Stimulated activated naive CD8-positive, alpha-beta T cell treated with anti-CD3 and anti-CD28 coated beads, Interleukin-15, amount 100 ng/mL, for 72 hours (primary cell): Measurements from ENCODE around the gene HPX.

Source experiments
- ATAC-seq: fragments of 150-1000 bp; cut with Tn5 transposase; 2 replicates; pipeline ENCODE4 v1.10.0; 2021; ENCODE audit warnings: mild to moderate bottlenecking, moderate library complexity
- DNase-seq, 2 donors: peaks; one replicate each; pipeline ENCODE4 v3.0.0; 2021 to 2022
- H3K27ac Mint-ChIP-seq, 2 donors: one replicate each; pipeline ENCODE4 v1.8.0; 2022; ENCODE audit warnings: mild to moderate bottlenecking in 2 of 2, mixed read lengths in 2 of 2, moderate library complexity in 2 of 2
- H3K27me3 Mint-ChIP-seq: one replicate; pipeline ENCODE4 v1.8.0; 2022; ENCODE audit warnings: mixed read lengths
- H3K4me1 Mint-ChIP-seq: one replicate; pipeline ENCODE4 v1.8.0; 2022; ENCODE audit warnings: mild to moderate bottlenecking, mixed read lengths
- H3K4me3 Mint-ChIP-seq, 2 donors: one replicate each; pipeline ENCODE4 v1.8.0; 2022; ENCODE audit warnings: mild to moderate bottlenecking in 2 of 2, mixed read lengths in 2 of 2, moderate library complexity in 1 of 2
- H3K9me3 Mint-ChIP-seq, 2 donors: one replicate each; pipeline ENCODE4 v1.8.0; 2022; ENCODE audit warnings: mixed read lengths in 2 of 2

Gene HPX, protein sequence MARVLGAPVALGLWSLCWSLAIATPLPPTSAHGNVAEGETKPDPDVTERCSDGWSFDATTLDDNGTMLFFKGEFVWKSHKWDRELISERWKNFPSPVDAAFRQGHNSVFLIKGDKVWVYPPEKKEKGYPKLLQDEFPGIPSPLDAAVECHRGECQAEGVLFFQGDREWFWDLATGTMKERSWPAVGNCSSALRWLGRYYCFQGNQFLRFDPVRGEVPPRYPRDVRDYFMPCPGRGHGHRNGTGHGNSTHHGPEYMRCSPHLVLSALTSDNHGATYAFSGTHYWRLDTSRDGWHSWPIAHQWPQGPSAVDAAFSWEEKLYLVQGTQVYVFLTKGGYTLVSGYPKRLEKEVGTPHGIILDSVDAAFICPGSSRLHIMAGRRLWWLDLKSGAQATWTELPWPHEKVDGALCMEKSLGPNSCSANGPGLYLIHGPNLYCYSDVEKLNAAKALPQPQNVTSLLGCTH

DNA sequence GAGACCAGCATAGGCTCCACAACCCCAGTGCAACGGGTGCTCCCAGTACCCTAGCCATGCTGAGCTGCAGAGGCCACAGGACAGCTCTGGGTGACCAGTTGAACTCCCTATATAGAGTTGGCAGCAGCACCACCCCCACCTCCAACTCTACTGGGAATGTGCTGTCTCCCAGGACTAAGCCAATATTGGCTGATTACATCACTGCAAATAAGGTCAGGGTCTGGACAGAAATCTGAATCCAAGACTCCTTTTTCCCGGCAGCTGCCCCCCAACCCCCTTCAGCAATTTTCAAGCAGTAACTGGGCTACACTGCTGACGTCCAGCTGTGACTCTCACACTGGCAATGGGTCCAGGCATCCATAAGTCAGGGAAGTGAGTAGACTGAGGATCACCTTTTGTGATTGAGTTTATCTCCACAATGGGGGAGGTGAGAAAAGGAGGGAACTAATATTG is at the start of gene HPX:
Gene HPX, minus strand, starts transcription at position 82 of the 453 bp plus-strand sequence. Its CDS starts 24 bp downstream, at position 58.
- Mint-ChIP-seq H3K9me3 (no peaks in the 10 kb centered on the region), H3K4me3 (no peak within 1 kb of the TSS), H3K27me3 (no peaks in the 10 kb centered on the region), H3K4me1 (no peaks in the 10 kb centered on the region), H3K27ac (no peak within 1 kb of the TSS)
- ATAC-seq (no peak), DNase-seq (no peak)

DNA sequence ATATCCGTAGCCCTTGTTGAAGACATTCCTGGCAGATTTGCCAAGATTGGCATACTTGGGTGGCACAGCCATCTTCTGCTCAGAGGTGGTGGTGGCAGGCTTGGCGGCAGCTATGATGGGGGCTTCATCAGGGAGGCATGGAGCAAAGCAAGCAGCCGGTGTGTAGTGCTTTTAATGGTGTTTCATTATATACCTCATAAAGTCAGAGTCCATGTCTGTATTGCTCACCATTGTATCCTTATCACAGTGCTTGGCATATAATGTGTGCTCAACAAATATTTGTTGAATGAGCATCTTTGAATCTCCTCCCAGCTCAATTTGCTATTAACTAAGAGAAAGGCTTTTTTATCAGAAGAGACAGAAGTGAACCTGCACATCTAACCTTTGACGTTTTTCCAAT is 48.5 kb upstream of the HPX start:
- Mint-ChIP-seq H3K27ac (peak overlapping the region in 1 of 2 donors; percentile 40), H3K4me1 (peaks cover 5% of the 10 kb centered on the region), H3K27me3 (no peaks in the 10 kb centered on the region), H3K4me3 (no peak overlapping the region), H3K9me3 (no peaks in the 10 kb centered on the region)
- DNase-seq, result no peak
- ATAC-seq, result no peak

DNA sequence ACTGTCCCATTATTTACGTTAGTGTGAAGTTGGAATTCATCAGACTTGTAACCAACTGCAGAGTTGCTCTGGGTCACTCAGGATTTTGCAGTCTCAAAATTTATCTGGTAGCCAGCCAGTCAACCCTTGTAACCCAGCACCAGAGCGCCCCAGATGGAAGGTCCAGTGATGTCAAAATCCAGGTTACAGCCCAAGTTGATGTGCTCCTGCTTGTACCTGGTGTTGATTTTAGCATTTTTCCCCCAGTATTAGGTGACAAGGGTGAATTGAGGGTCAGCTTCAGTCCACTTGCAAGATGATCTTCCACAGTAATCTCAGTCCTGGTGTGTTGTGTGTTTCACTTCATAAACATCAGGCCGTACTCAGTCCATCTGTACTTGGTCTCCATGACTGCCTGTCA is 48.0 kb upstream of the HPX start:
- no peaks in the 10 kb centered on the region for H3K27me3 Mint-ChIP-seq
- no peak overlapping the region for H3K27ac Mint-ChIP-seq

DNA sequence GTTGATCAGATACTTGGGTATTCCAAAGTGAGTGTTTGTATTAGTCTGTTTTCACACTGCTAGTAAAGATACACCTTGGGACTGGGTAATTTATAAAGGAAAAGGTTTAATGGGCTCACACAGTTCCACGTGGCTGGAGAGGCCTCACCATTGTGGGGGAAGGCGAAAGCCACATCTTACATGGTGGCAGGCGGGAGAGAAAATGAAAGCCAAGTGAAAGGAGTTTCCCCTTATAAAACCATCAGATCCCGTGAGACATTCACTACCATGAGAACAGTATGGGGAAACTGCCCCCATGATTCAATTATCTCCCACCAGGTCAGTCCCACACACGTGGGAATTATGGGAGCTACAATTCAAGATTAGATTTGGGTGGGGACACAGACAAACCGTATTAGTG is 47.6 kb upstream of the HPX start:
- Mint-ChIP-seq H3K9me3 (no peaks in the 10 kb centered on the region), H3K27me3 (no peaks in the 10 kb centered on the region), H3K27ac (no peak overlapping the region), H3K4me1 (peaks cover 9% of the 10 kb centered on the region), H3K4me3 (no peak overlapping the region)
- no peak for ATAC-seq
- DNase-seq, result no peak

More for the DNA sequence above, 48.0 kb upstream of the HPX start:
- Mint-ChIP-seq H3K4me1 (peaks cover 5% of the 10 kb centered on the region), H3K9me3 (no peaks in the 10 kb centered on the region), H3K4me3 (no peak overlapping the region)
- DNase-seq (no peak), ATAC-seq (no peak)

DNA sequence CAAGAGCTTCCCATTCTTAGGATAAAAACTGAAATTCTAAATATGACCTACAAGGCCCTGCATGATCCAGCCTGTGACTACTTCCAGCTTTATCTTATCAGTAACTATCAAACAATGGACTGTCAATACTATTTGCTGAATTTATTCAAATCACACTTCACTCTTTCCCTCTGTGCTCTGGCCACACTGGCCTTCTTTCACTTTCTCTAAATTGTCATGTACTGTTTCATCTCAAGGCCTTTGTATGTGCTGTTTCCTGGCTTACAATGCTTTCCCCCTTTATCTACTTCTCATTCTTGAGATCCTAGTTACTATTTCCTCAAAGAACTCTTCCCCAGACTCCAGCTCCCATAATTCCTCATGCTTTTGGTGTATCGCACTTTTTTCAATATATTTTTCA is 46.2 kb upstream of the HPX start:
- Mint-ChIP-seq H3K27ac (no peak overlapping the region), H3K4me3 (no peak overlapping the region), H3K9me3 (no peaks in the 10 kb centered on the region), H3K27me3 (no peaks in the 10 kb centered on the region), H3K4me1 (peaks cover 20% of the 10 kb centered on the region)
- no peak for ATAC-seq
- no peak for DNase-seq

DNA sequence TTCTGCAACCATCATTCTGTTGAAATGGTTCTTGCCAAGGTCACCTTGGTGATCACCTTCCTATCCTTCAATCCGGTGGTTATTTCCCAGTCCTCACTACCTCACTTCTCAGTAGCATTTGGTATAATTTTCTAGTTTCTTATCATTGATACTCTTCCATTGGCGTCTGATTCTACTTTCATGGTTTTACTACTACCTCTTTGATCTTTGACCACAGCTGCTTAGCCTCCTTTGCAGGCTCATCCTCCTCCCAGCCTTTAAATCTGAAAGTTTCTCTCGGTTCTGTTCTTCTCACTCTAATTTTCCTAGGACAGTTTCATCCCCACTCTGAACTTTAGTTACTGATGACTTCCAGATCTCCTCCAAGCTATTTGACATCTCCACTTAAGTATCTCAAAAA is 45.5 kb upstream of the HPX start:
- Mint-ChIP-seq H3K27ac (no peak overlapping the region), H3K4me3 (no peak overlapping the region), H3K9me3 (no peaks in the 10 kb centered on the region), H3K27me3 (no peaks in the 10 kb centered on the region), H3K4me1 (peaks cover 20% of the 10 kb centered on the region)
- ATAC-seq (no peak), DNase-seq (no peak)

DNA sequence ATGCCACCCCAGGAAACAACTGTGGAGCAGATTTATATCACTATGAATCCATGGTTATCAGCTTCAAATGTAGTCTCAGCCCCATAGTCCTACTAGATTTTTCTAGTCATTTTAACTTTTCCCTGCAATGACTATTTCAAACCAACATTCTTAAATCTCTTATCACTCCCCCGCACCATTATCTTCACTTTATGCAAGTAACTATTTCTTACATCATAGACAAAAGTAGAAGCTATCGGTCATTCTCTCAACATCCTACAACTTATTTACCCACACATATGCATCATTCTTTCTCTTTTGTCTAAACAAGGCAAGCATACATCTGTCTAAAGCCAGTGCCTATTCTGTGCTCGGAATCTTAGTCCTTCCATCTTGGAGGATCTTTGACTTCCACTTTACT is 44.9 kb upstream of the HPX start:
- Mint-ChIP-seq H3K9me3 (no peaks in the 10 kb centered on the region), H3K27me3 (no peaks in the 10 kb centered on the region), H3K4me3 (no peak overlapping the region), H3K27ac (no peak overlapping the region), H3K4me1 (peaks cover 25% of the 10 kb centered on the region)
- DNase-seq (no peak), ATAC-seq (no peak)

DNA sequence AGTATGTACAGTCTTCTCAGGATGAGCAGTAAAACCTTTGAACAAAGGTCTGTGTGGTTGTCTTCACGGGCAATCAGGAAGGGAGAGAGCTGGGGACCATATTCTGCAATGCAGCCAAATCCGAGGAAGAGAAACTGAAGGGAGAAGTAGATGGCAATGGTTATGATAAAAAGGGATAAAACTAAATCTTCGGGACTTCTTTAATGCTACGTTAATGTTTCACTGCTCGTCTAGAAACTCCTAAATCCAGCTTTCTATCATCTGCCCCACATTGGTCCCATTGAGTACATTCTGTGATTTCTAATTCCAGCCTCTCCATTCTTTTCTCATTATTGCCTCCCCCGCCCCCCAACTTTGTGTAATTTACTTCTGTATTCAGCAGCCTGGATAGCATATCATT is 42.2 kb upstream of the HPX start:
- no peak overlapping the region for H3K27ac Mint-ChIP-seq
- DNase-seq (no peak), ATAC-seq (no peak)
- H3K9me3 Mint-ChIP-seq, result no peaks in the 10 kb centered on the region
- peaks cover 41% of the 10 kb centered on the region for H3K4me1 Mint-ChIP-seq
- H3K27me3 Mint-ChIP-seq, result no peaks in the 10 kb centered on the region
- peak overlapping the region; percentile 90 to 93 for H3K4me3 Mint-ChIP-seq

DNA sequence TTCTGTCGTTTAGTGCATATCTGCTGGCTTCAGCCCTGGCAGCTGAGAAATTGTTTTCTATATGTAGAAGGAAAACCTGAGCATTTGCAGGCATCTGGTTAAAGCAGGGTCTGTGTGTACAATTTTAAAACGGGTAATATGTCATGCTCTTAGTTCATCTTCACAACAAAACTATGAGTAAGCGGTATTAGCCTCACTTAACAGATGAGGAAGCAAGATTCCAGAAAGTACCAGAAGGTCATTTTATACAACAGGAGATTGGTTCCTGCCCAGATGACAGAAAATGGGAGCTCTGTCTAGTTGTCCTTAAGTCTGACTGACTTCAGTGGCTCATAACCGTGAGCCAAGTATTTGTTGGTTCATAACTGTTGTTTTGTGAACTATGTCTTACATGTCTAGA is 41.7 kb upstream of the HPX start:
- peaks cover 41% of the 10 kb centered on the region for H3K4me1 Mint-ChIP-seq
- no peaks in the 10 kb centered on the region for H3K9me3 Mint-ChIP-seq
- H3K27me3 Mint-ChIP-seq, result no peaks in the 10 kb centered on the region
- H3K4me3 Mint-ChIP-seq, result peak overlapping the region; percentile 90 to 93
- peak overlapping the region in 1 of 2 donors; percentile 62 for H3K27ac Mint-ChIP-seq
- no peak for DNase-seq
- no peak for ATAC-seq

DNA sequence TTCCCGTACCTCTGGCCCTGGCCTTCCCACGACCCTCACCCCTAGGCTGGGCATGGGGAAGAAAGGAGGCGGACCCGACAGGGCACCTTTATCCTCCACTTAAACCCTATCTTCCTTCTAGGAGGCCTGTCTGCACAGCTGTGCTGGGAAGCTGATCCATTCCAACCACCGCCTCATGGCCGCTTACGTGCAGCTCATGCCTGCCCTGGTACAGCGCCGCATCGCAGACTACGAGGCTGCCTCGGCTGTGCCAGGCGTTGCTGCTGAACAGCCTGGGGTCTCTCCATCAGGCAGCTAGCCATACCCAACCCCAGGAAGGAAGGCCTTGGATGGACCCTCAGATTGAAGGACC is 41.1 kb upstream of the HPX start:
- H3K4me3 Mint-ChIP-seq, result peak overlapping the region; percentile 90 to 93
- H3K27me3 Mint-ChIP-seq, result no peaks in the 10 kb centered on the region
- peak overlapping the region; percentile 74 to 98 for H3K27ac Mint-ChIP-seq
- H3K9me3 Mint-ChIP-seq, result no peaks in the 10 kb centered on the region
- ATAC-seq, result no peak
- peaks cover 41% of the 10 kb centered on the region for H3K4me1 Mint-ChIP-seq
- DNase-seq, result no peak

DNA sequence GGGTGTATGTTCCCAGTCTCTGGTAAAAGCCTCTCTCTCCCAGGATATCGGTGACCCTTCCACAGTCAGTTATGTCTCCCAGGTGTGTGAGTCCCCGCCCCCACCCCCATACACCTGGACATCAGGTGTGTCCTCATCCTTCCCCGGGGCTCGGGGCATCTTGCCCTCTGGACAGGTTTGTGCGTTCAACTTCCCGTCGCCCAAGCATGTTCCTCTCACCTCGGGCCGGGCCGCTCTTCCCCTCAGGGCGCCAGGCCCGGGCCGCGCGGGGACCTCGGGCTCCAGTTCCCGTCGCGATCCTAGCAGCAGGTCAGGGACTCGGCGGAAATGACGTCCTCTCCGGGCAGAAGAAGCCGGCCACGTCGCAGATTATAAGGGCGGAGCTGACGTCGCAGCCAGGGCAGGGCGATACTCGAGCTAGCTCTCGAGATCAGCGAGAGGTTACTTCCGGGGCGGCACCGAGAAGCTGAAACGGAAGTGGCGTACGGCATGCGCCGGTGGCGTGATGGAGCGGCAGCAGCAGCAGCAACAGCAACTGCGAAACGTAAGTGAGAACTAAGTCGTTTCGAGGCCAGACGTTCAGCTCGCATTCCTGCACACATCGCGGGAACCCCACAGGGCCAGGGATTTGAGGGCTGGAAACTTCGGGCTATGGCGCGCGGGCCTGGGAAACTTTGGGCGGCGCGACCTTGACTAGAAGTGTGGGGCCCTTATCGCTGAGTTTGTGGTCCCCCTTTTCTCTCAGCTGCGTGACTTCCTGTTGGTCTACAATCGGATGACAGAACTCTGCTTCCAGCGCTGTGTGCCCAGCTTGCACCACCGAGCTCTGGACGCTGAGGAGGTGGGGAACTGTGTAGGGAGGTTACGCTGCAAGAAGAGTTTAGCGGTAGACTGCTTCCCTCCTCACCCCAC is 40.5 kb upstream of the HPX start, which contains the start of the genes ARFIP2 and TIMM10B:
Gene ARFIP2, minus strand, starts transcription at position 320 of the 912 bp plus-strand sequence. CDS start 910 bp downstream, outside the sequence.
Gene TIMM10B, plus strand, starts transcription at position 490 of the 912 bp plus-strand sequence. Its CDS starts 16 bp downstream, at position 506.
- Mint-ChIP-seq H3K4me1 (peaks cover 41% of the 10 kb centered on the region), H3K27ac (peak within 1 kb of the TSS; percentile 97 to 98), H3K9me3 (no peaks in the 10 kb centered on the region), H3K27me3 (no peaks in the 10 kb centered on the region), H3K4me3 (peak within 1 kb of the TSS; percentile 90 to 93)
- ATAC-seq (peak; percentile 99), DNase-seq (peak; percentile 92 to 97)

DNA sequence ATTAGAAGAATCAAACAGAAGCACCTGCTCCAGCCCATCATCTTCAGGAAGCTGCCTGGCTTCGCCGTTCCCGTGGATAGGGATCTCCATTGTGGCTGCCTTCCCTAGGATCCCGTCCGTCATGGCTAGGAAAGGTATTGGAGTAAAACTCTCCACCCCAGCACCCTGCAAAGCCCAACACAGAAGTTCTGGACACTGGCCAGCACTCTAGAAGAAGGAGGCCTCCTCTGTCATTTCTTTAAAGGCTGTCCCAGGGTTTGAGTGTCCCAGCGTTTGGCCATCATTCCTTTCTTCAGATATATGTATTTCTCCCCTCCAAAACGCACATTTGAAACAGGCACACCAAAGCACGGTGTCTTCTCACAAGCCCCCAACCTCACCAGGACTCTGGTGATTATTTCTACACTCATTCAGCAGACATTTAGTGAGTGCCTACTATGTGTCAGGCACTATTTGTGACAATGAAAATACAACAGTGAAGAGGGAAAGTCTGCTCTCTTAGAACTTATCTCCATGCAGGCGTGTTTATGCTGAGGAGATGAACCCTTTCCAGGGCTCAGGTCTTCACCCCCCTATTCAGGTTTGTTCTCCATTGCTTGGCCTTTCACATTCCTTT is 39.6 kb upstream of the HPX start:
- no peak for DNase-seq
- Mint-ChIP-seq H3K9me3 (no peaks in the 10 kb centered on the region), H3K4me3 (peak overlapping the region; percentile 90 to 93), H3K27ac (peak overlapping the region; percentile 97 to 98), H3K27me3 (no peaks in the 10 kb centered on the region), H3K4me1 (peaks cover 41% of the 10 kb centered on the region)
- no peak for ATAC-seq

DNA sequence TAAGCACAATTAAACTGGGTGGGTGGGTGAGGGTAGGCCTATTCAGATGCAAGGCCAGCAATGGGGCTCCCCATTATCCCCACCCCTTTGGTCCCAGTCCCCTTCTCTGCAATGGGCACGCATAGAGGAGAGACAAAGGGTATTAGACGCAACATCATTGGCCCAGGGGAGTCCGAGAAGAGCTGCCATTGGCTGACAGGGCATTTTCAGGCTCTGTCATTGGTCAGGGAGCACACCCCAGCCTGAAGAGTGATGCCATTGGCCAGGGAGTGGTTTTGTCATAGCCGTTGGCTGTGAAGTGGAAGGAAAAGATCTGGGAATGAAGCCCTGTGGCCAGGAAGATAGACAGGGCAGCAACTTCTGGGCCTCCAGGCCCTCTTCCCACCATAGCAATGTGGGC is 35.8 kb upstream of the HPX start:
- H3K27me3 Mint-ChIP-seq, result no peaks in the 10 kb centered on the region
- no peak for DNase-seq
- no peak overlapping the region for H3K4me3 Mint-ChIP-seq
- H3K4me1 Mint-ChIP-seq, result peaks cover 47% of the 10 kb centered on the region
- H3K27ac Mint-ChIP-seq, result no peak overlapping the region
- no peaks in the 10 kb centered on the region for H3K9me3 Mint-ChIP-seq
- no peak for ATAC-seq

DNA sequence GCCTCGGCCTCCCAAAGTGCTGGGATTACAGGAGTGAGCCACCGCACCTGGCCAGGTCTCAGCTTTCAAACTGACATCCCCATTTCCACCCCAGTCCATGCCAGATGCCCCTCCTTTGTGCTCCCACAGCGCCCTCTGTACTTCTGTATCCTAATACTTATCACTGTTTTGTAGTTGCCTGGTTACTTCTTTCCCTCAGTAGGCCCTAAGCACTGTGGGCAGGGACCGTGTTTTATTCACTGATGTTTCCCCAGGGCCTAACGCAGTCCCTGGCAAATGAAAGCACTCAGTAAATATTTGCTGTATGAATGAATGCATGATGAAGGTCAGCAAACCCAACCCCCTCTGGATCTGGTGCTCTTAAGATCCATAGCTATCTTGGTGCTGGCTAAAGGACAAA is 35.1 kb upstream of the HPX start:
- peaks cover 44% of the 10 kb centered on the region for H3K4me1 Mint-ChIP-seq
- DNase-seq (no peak), ATAC-seq (no peak)
- H3K4me3 Mint-ChIP-seq, result no peak overlapping the region
- H3K27me3 Mint-ChIP-seq, result no peaks in the 10 kb centered on the region
- H3K9me3 Mint-ChIP-seq, result no peaks in the 10 kb centered on the region
- no peak overlapping the region for H3K27ac Mint-ChIP-seq

DNA sequence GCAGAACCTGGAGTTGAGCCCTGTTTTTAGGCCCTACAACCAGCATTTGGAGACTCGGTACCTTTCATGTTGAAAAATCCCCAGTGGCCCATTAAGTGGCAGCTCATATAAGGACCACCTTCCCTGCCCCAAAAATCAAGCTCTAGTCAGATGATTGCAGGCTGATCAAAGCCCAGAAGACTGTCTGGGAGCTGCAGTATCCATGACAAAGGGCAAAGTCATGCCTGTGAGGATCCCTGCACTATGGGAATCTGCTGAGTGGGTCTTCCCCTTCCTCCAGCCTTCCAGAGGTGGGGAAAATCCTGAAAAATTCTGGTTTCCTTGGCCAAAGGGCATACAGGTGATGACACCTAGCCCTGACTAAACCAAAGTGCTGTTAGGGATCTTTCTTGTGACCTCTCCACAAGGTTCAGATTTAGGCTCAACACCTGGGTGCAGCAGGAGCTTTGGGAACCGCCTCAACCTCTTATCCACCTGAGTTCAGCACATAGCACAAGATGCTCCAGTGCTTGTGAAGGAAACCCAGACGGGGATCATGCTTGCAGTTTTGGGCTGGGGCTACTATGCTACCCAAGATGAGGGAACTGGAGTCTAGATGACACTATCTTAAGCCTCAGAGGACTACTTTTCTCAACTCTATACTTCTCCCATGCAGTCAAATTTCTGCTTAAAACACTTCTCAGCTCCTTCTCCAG is 34.2 kb upstream of the HPX start:
- no peaks in the 10 kb centered on the region for H3K27me3 Mint-ChIP-seq
- no peak for DNase-seq
- H3K4me1 Mint-ChIP-seq, result peaks cover 34% of the 10 kb centered on the region
- H3K4me3 Mint-ChIP-seq, result no peak overlapping the region
- ATAC-seq, result no peak
- no peak overlapping the region for H3K27ac Mint-ChIP-seq
- no peaks in the 10 kb centered on the region for H3K9me3 Mint-ChIP-seq
